K562 (cell line): ENCODE measurements around the gene CYP17A1. TPM values are rescaled to one million over a fixed set of nuclear protein-coding genes. Genes with fewer than 3 reads are reported as not detected.

Experiments used
- CBFA2T2 ChIP-seq: fragments of 450-650 bp; conservative IDR thresholded peaks from 2 replicates; pipeline ENCODE4 v1.6.1; 2017; ENCODE audit warnings: mild to moderate bottlenecking
- CREM ChIP-seq: IDR thresholded peaks from 2 replicates; pipeline ENCODE4 v1.6.1; 2014; ENCODE audit warnings: antibody characterized with exemption, low read depth
- DACH1 ChIP-seq: fragments of 450-650 bp; IDR thresholded peaks from 2 replicates; pipeline ENCODE4 v1.6.1; 2018; ENCODE audit not compliant: partially characterized antibody
- EP400 ChIP-seq: fragments of 450-650 bp; IDR thresholded peaks from 2 replicates; pipeline ENCODE4 v1.6.1; 2017; ENCODE audit warnings: antibody characterized with exemption, mild to moderate bottlenecking, moderate library complexity
- ETV6 ChIP-seq, 3 experiments: fragments of 150-350 bp in 1 of 3; sonication (generic) in 1 of 3; formaldehyde crosslinking in 1 of 3; IDR thresholded peaks; 2 replicates each; pipeline versions ENCODE4 v1.6.1 to v1.8.0; 2014 to 2022; ENCODE audit warnings: borderline replicate concordance in 2 of 3, low read depth in 2 of 3, antibody characterized with exemption in 1 of 3, low read length in 1 of 3, mild to moderate bottlenecking in 1 of 3, missing genetic modification reagents in 1 of 3
- FOSL1 ChIP-seq: fragments of 200-800 bp; sonication (Bioruptor generic); conservative IDR thresholded peaks from 2 replicates; pipeline ENCODE4 v1.6.1; 2016; ENCODE audit warnings: missing genetic modification characterization, missing compliant biosample characterization
- FOXK2 ChIP-seq, 2 experiments: fragments of 450-650 bp; IDR thresholded peaks in 1 of 2; conservative IDR thresholded peaks in 1 of 2; 2 replicates each; pipeline ENCODE4 v1.6.1; 2016; ENCODE audit warnings: low read depth in 2 of 2, mild to moderate bottlenecking in 1 of 2
- GABPA ChIP-seq: fragments of 200-800 bp; sonication (Bioruptor generic); conservative IDR thresholded peaks from 2 replicates; pipeline ENCODE4 v1.6.1; 2016; ENCODE audit warnings: low read depth, missing genetic modification characterization, missing compliant biosample characterization
- JUND ChIP-seq, 2 experiments: IDR thresholded peaks; 2 replicates in 1 of 2; 3 replicates in 1 of 2; pipeline ENCODE4 v1.6.1; 2011; ENCODE audit warnings: borderline replicate concordance in 2 of 2, low read depth in 2 of 2, low read length in 2 of 2, improper control_type of control experiment in 1 of 2, missing biosample characterization in 1 of 2, missing genetic modification characterization in 1 of 2, missing genetic modification reagents in 1 of 2
- MYNN ChIP-seq, 2 experiments: sonication (generic); formaldehyde crosslinking in 1 of 2; IDR thresholded peaks; 2 replicates each; pipeline versions ENCODE4 v1.5.0 to v1.6.1; 2016 to 2020; ENCODE audit warnings: antibody characterized with exemption in 1 of 2, missing genetic modification reagents in 1 of 2
- PPARD ChIP-seq: fragments of 250-450 bp; sonication (Bioruptor Pico); IDR thresholded peaks from 2 replicates; pipeline ENCODE4 v1.8.0; 2022; ENCODE audit warnings: inconsistent platforms, mild to moderate bottlenecking, moderate library complexity
- RBBP5 ChIP-seq: fragments of 200-600 bp; sonication (generic); IDR thresholded peaks from 2 replicates; pipeline ENCODE4 v1.6.1; 2012; ENCODE audit warnings: borderline replicate concordance, mild to moderate bottlenecking, low read length, control low read depth, inconsistent platforms; ENCODE audit not compliant: insufficient read depth, poor library complexity, severe bottlenecking
- SMARCA4 ChIP-seq: fragments of 450-650 bp; IDR thresholded peaks from 2 replicates; pipeline ENCODE4 v1.6.1; 2016
- TBL1XR1 ChIP-seq, 2 experiments: IDR thresholded peaks; 2 replicates each; pipeline ENCODE4 v1.6.1; 2012; ENCODE audit warnings: improper control_type of control experiment in 2 of 2, low read length in 2 of 2, mild to moderate bottlenecking in 1 of 2
- TEAD4 ChIP-seq, 2 experiments: sonication (generic) in 1 of 2; formaldehyde crosslinking in 1 of 2; IDR thresholded peaks; 2 replicates each; pipeline versions ENCODE4 v1.6.1 to v1.8.0; 2012 to 2022; ENCODE audit warnings: borderline replicate concordance in 1 of 2, inconsistent platforms in 1 of 2, low read length in 1 of 2, mild to moderate bottlenecking in 1 of 2, missing genetic modification reagents in 1 of 2
- polyA plus RNA-seq, 8 experiments: library from polyadenylated mRNA; depleted of rRNA in 4 of 8; stranded (reverse) in 5 of 8; unstranded in 3 of 8; fragments of >200 nt; fragmentation: Nextera tagmentation in 2 of 8; fragmentation: Illumina TruSeq in 1 of 8; extraction: Ambion mirVana in 2 of 8; extraction: Trizol in 1 of 8; gene quantifications; 2 replicates each; pipeline versions ENCODE4 v1.2.1 to v1.2.3, GENCODE V29; 2011 to 2014; ENCODE audit warnings: inconsistent platforms in 1 of 8, missing spikeins in 1 of 8
- total RNA-seq, 7 experiments: library from RNA; depleted of rRNA in 6 of 7; stranded (reverse); fragments of >200 nt in 6 of 7; fragmentation: Illumina TruSeq in 2 of 7; extraction: Trizol in 2 of 7; gene quantifications; 2 replicates each; pipeline versions ENCODE4 v1.2.1 to v1.2.3, GENCODE V29; 2011 to 2021; ENCODE audit warnings: low replicate concordance in 1 of 7
- TF ChIP-seq, protein P1 (sequence below): sonication (generic); IDR thresholded peaks from 2 replicates; pipeline ENCODE4 v1.6.1; 2016

The CYP17A1 gene
- total and polyA plus RNA-seq, 9 of the 15 experiments (the other 6 are each of a cell fraction or from before 2014, with no cell fraction given) = 2.3 TPM; not detected in 8

DNA sequence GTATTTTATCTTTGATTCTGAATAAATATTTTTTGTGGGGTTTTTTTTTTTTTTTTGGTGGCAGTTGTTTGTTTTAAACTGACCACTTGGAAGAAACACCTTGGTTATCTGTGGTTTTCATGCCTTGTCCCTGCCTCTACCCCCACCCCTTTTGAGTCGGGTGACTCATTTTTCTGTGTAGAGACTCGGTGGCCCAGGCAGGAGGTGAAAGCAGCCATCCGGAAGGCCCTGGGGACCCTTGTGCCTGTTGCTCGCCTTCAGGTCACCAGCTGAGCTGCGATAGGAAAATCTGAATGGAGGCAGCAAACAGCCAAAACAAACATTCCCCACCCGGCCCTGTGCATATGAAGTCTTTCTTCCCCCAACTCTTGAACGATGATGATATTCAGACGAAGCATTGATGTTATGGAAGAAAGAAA lies 22.8 kb downstream of the CYP17A1 start (continued):
- TF ChIP-seq JUND (IDR thresholded peaks at IDR 0.05; ENCODE audit: borderline replicate concordance, low read depth, low read length) (peak; percentile 96), JUND (tag; IDR thresholded peaks at IDR 0.05; ENCODE audit: borderline replicate concordance, low read depth, low read length) (peak; percentile 92; the same call in 1 of the 3 replicates), TBL1XR1 (IDR thresholded peaks at IDR 0.05; ENCODE audit: low read length in 2 of 2) (peak in 1 of 2 experiments; percentile 33; a peak in 1 of 4 replicates), SMARCA4 (peak; percentile 66), ETV6 (IDR thresholded peaks at IDR 0.05; ENCODE audit: borderline replicate concordance in 1 of 2, low read depth in 2 of 2, low read length in 1 of 2) (peak in 1 of 2 experiments; percentile 75; a peak in 1 of 4 replicates), ETV6 (CRISPR knock-in tag; IDR thresholded peaks at IDR 0.05; ENCODE audit: borderline replicate concordance) (no peak), CBFA2T2 (peak; percentile 51), FOSL1 (peak; percentile 92), DACH1 (peak; percentile 64), FOXK2 (conservative IDR thresholded peaks at IDR 0.05 in 1 of 2, IDR thresholded peaks at IDR 0.05 in 1 of 2; ENCODE audit: low read depth in 2 of 2) (peak in 1 of 2 experiments; percentile 22; a peak in 1 of 4 replicates), CREM (no peak), RBBP5 (no peak), TEAD4 (IDR thresholded peaks at IDR 0.05; ENCODE audit: low read length) (0 out of 2 replicates have a peak, but pooled peaks have one; percentile 7), TEAD4 (CRISPR knock-in tag; IDR thresholded peaks at IDR 0.05; ENCODE audit: borderline replicate concordance) (no peak), GABPA (tag) (peak; percentile 55), PPARD (CRISPR knock-in tag) (no peak), EP400 (peak; percentile 44; the same call in 1 of the 2 replicates), MYNN (IDR thresholded peaks at IDR 0.05) (peak; percentile 52; the same call in 1 of the 2 replicates), MYNN (CRISPR knock-in tag; IDR thresholded peaks at IDR 0.05) (no peak)
- TF ChIP-seq, protein P1, sequence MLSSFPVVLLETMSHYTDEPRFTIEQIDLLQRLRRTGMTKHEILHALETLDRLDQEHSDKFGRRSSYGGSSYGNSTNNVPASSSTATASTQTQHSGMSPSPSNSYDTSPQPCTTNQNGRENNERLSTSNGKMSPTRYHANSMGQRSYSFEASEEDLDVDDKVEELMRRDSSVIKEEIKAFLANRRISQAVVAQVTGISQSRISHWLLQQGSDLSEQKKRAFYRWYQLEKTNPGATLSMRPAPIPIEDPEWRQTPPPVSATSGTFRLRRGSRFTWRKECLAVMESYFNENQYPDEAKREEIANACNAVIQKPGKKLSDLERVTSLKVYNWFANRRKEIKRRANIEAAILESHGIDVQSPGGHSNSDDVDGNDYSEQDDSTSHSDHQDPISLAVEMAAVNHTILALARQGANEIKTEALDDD = peak; percentile 55; the same call in 1 of the 2 replicates
